Measurements from ENCODE around the gene HOXC12.

HOXC12 gene

DNA sequence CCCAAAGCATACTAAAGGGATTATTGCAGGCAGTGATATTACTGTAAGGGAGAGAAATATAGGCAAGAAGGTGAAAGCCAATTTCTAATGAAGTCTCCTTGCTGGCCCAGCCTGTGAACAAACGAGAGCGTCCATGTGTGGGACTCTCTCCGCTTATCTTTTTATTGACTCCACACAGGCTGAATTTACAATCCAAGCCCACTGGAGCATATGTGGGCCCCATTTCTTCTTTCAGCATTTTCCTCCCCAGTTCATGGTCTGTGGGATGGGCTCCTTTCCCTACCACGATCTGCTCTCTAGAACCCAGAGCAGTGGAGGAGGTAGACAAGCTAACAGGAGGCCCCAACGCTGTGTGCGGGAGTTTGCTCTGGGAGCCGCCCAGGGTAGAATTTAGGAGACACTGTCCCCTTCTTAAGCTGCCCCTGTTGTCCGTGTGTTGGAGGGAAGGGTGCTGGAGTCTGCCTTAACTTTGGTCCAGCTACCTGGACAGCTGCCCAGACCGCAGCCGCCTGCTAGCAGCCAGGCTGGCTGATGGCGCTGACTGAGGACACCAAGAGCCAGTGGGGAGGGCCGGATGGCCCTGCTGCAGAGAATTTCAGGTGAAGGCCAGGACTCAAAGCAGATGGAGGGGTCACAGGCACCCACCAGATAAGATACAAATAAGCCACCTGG lies 15.0 kb downstream of the HOXC12 start:
- no peak overlapping the region for H3K27ac Mint-ChIP-seq
- DNase-seq (ENCODE audit: low spot score in 2 of 2) (no peak), ATAC-seq (ENCODE audit: low read depth) (no peak)
- H3K9me3 Mint-ChIP-seq: peaks cover 5% of the 10 kb centered on the region
- peaks cover 5% of the 10 kb centered on the region for H3K36me3 Mint-ChIP-seq
- H3K4me1 Mint-ChIP-seq: peaks cover 12% of the 10 kb centered on the region
- peaks cover 58% of the 10 kb centered on the region for H3K27me3 Mint-ChIP-seq
- H3K4me3 Mint-ChIP-seq: no peak overlapping the region

DNA sequence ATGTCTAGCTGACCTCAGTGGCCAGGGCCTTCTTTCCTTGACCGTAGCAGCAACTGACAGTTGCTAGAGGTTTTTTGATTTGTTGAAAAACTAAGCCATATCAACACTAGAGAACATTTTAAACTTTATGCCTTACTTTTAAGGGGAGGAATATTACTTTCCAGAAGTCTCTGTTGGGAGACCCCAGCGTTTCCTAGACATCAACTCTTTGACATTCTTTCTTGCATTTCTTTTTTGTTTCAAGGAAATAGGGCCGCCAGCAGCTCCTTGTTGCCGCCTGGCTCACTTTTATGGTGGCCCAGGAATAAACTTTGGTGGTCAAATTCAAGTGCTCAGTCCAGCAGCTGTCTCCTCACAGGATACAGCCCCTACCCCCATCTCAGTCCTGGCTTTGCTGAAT lies 15.7 kb downstream of the HOXC12 start:
- Mint-ChIP-seq H3K4me1 (peaks cover 10% of the 10 kb centered on the region), H3K9me3 (peaks cover 3% of the 10 kb centered on the region), H3K4me3 (no peak overlapping the region), H3K27me3 (peaks cover 57% of the 10 kb centered on the region), H3K36me3 (peaks cover 3% of the 10 kb centered on the region), H3K27ac (no peak overlapping the region)
- ATAC-seq (ENCODE audit: low read depth) (no peak), DNase-seq (ENCODE audit: low spot score in 2 of 2) (no peak)

DNA sequence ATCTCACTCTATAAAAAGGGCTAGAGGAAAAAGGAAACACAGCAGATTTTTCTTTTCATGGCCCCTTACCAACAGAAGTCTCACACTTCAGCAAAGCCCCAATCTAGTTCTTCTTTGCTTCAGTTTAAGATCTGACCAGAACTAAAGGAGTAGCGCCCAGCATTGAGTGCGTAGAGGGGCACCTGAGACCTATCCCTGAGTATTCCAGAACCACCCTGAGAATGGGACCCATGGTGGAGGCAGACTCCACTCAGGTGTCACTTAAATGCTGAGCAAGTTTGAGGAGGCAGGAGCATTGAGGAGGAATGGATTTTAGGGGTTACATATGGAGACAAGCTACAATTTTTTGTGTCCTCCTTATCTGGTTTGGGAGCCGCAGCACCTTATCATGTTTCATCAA lies 16.4 kb downstream of the HOXC12 start:
- Mint-ChIP-seq H3K36me3 (peaks cover 4% of the 10 kb centered on the region), H3K27ac (no peak overlapping the region), H3K27me3 (peaks cover 58% of the 10 kb centered on the region), H3K4me1 (peaks cover 9% of the 10 kb centered on the region), H3K4me3 (no peak overlapping the region), H3K9me3 (peaks cover 4% of the 10 kb centered on the region)
- no peak for DNase-seq (ENCODE audit: low spot score in 2 of 2)
- ATAC-seq (ENCODE audit: low read depth): no peak

DNA sequence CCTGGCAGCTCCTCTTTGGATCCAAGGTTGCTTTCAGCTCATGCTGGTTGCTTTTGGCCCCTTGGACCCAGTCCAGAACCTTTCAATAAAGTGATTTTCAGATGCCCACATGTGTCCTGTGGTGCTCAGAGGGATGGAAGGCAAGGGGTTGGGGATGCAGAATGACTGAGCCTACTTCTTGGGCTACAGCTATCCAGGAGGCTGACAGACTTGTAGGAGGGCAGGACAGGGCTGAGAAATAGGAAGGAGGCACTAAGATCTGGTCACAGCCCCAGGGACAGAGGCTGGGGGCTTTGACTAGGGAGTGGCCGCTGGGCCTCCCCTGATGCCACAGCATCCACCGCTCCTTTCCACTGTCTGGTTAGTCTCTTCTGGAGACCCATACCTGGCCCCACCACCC lies 17.0 kb downstream of the HOXC12 start:
- peaks cover 3% of the 10 kb centered on the region for H3K4me1 Mint-ChIP-seq
- H3K9me3 Mint-ChIP-seq: peaks cover 4% of the 10 kb centered on the region
- H3K27ac Mint-ChIP-seq: no peak overlapping the region
- H3K4me3 Mint-ChIP-seq: no peak overlapping the region
- peaks cover 4% of the 10 kb centered on the region for H3K36me3 Mint-ChIP-seq
- H3K27me3 Mint-ChIP-seq: peaks cover 53% of the 10 kb centered on the region
- no peak for DNase-seq (ENCODE audit: low spot score in 2 of 2)
- ATAC-seq (ENCODE audit: low read depth): no peak

DNA sequence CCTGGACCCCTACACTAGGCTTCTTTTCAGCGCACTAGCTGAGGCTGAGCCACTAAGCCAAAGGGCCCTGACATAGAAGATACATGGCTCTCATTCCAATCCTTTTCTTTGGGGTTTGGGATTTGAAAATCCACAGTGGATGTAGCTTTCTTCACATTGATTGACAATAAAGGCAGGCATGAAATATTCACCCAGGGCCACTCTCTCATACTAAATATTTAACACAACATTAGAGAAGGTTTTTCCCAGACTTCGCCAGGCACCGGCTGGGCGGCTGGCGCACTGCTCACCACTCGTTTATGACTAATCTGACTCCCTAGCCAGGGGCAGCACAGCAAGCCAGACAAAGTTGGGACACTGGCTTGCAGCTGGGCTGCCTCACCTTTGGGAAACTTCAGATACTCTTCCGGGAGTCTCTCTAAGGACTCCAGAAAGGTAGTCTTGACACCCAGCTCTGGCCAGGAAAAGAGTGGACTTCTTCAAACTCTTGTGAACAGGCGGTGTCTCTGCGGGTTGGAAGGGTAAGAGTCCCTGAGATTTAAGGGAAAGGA lies 17.5 kb downstream of the HOXC12 start:
- no peak overlapping the region for H3K27ac Mint-ChIP-seq
- H3K4me3 Mint-ChIP-seq: no peak overlapping the region
- ATAC-seq (ENCODE audit: low read depth): no peak

DNA sequence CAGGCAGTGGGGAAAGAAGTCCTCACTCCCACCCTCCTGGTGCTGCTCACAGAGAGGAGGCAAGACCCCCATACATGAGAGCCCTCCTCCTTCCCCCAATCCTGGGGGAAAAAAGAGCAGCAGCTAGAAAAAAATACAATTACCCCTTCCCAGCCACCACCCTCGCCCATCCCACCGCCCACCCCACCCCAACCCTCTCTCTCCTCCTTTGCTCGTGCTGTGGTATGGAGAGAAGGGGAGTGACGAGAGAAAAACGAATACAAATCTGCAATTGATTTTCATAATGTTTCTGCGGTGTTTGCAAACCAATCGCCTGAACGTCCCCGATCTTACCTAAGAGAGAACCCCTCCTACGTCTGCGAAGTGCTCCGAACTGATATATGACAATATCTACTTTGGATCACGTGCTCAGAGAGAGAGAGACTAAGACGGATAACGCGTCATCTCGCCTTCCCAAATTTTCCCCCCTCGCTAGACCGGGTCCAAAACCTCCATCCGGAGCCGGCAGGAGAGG lies 18.1 kb downstream of the HOXC12 start, which contains the start of gene HOXC11:
Gene HOXC11 (plus strand): TSS at position 405 of the 514 bp plus-strand sequence. CDS start 116 bp downstream, outside the sequence.
- peaks cover 2% of the 10 kb centered on the region for H3K4me1 Mint-ChIP-seq
- DNase-seq (ENCODE audit: low spot score in 2 of 2) (no peak), ATAC-seq (ENCODE audit: low read depth) (no peak)
- no peak within 1 kb of the TSS for H3K4me3 Mint-ChIP-seq
- peaks cover 48% of the 10 kb centered on the region for H3K27me3 Mint-ChIP-seq
- H3K27ac Mint-ChIP-seq: peak within 1 kb of the TSS; percentile 15
- peaks cover 4% of the 10 kb centered on the region for H3K9me3 Mint-ChIP-seq
- H3K36me3 Mint-ChIP-seq: peaks cover 4% of the 10 kb centered on the region

More for the DNA sequence above, 17.5 kb downstream of the HOXC12 start:
- Mint-ChIP-seq H3K27me3 (peaks cover 51% of the 10 kb centered on the region), H3K36me3 (peaks cover 4% of the 10 kb centered on the region), H3K4me1 (peaks cover 2% of the 10 kb centered on the region), H3K9me3 (peaks cover 4% of the 10 kb centered on the region)
- no peak for DNase-seq (ENCODE audit: low spot score in 2 of 2)

DNA sequence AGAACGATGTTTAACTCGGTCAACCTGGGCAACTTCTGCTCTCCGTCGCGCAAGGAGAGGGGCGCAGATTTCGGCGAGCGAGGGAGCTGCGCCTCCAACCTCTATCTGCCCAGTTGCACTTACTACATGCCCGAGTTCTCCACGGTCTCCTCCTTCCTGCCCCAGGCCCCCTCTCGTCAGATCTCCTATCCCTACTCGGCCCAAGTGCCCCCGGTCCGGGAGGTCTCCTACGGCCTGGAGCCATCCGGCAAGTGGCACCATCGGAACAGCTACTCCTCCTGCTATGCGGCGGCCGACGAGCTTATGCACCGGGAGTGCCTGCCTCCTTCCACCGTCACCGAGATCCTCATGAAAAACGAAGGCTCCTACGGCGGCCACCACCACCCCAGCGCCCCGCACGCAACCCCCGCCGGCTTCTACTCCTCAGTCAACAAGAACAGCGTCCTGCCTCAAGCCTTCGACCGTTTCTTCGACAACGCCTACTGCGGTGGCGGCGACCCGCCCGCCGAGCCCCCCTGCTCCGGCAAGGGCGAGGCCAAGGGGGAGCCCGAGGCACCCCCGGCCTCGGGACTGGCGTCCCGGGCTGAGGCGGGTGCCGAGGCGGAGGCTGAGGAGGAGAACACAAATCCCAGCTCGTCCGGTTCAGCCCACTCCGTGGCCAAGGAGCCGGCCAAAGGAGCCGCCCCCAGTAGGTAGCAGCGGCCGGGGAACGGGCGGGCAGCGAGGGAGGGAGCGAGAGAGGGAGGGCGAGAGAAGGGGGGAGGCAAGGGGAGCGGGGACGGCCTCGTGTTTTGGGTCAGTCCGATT lies 18.7 kb downstream of the HOXC12 start:
- Mint-ChIP-seq H3K4me1 (peaks cover 2% of the 10 kb centered on the region), H3K27me3 (peaks cover 46% of the 10 kb centered on the region), H3K36me3 (peaks cover 4% of the 10 kb centered on the region), H3K27ac (peak overlapping the region; percentile 15), H3K4me3 (no peak overlapping the region), H3K9me3 (peaks cover 4% of the 10 kb centered on the region)
- DNase-seq (ENCODE audit: low spot score in 2 of 2): no peak
- no peak for ATAC-seq (ENCODE audit: low read depth)

DNA sequence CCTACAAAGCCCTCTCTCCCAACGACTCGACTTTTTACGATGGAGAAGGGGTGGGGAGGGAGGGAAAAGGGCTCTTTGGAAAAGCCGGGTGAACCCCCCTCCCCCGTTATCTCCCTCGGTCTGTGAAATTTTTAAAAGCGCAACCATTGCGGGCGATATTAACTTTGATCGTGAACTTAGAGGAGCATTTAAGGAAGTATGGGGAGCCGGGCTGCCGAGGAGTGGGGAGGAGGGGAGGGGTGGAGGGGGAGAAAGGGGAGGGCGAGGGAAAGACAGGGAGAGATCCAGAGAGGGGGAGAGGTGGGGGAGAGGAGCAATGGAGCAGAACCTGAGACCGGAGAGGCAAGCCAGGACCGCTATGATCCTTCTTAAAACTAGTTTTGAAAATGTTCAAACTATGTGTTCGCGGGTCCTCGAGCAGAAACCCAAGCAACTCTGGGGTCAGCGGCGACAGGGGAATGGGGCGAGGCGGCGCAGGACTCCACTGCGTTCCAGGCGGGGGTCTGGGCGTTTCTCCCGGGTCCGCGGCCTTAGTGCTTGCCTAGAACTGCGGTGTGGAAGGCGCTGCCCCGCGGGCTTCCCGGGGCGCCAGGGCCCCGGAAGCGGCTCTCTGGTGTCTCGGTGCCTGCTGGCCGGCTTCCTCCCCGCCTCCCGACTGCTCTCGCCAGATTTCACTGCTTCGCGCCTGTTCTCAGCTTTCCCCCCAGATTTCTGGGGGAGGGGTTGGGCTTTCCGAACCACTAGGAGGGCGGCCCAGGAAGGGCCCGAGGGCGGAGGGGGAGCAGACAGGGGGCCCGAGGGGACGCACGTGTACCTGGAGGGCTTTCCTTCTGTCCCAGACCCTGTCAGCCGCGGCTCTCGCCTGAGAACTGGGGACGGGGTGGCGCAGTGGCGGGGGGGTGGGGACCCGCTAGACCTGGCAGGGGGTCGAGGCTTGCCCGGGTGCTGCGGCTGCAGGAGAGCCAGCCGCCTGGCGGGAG lies 19.7 kb downstream of the HOXC12 start, which contains the start of gene HOTAIR:
Gene HOTAIR (minus strand): TSS at position 871 of the 980 bp plus-strand sequence.
- Mint-ChIP-seq H3K36me3 (peaks cover 4% of the 10 kb centered on the region), H3K4me3 (peak within 1 kb of the TSS; percentile 29), H3K9me3 (peaks cover 4% of the 10 kb centered on the region), H3K4me1 (peaks cover 2% of the 10 kb centered on the region), H3K27me3 (peaks cover 48% of the 10 kb centered on the region), H3K27ac (peak within 1 kb of the TSS; percentile 81)
- no peak for ATAC-seq (ENCODE audit: low read depth)
- no peak for DNase-seq (ENCODE audit: low spot score in 2 of 2)

DNA sequence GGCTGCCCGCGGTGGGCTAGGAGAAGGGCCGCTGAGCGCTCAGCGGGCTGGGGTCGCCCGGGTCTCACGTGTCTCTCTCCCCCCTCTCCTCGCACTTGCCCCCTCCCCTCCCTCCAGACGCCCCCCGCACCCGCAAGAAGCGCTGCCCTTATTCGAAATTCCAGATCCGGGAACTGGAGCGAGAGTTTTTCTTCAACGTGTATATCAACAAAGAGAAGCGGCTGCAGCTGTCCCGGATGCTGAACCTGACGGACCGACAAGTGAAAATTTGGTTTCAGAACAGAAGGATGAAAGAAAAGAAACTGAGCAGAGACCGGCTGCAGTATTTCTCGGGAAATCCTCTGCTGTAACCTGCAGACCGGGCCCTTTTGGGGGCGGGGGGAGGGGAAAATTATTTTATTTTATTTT lies 20.4 kb downstream of the HOXC12 start:
- no peak overlapping the region for H3K4me3 Mint-ChIP-seq

DNA sequence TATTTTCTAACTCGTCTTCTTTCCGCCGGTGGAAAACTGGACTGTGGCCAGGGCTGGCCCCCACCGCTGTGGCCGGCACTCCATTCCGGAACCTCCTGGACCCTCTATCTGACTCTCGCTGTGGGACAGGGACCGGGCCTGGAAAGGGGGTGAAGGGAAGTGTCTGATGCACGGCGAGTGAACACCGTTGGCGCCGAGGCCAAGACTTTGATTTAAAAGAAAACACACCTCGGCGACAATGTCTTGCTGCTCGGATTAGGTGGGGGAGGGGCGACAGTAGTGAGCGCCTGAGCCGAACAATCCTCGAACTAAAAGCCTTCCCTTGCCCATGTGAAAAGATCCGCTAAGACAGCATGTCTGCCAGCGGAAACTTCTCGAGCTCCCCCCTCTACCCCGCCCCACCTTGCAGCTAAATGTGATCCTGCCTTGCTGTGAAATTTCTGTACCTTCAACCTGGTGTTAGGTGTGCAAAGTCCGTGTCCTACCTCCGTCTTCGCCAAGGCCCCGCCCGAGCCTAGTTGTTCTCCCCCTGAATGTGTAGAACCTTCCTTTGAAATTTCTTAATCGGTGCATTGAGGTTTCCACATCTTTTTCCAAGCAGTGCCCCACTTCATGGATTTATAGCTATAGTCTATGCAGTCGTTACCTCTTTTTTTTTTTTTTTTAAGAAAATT lies 20.9 kb downstream of the HOXC12 start:
- H3K9me3 Mint-ChIP-seq: peaks cover 4% of the 10 kb centered on the region
- H3K27me3 Mint-ChIP-seq: peaks cover 55% of the 10 kb centered on the region
- no peak for DNase-seq (ENCODE audit: low spot score in 2 of 2)
- H3K4me1 Mint-ChIP-seq: peaks cover 5% of the 10 kb centered on the region
- peak overlapping the region; percentile 81 for H3K27ac Mint-ChIP-seq
- ATAC-seq (ENCODE audit: low read depth): no peak
- H3K4me3 Mint-ChIP-seq: no peak overlapping the region
- H3K36me3 Mint-ChIP-seq: peaks cover 4% of the 10 kb centered on the region

More for the DNA sequence above, 20.4 kb downstream of the HOXC12 start:
- H3K9me3 Mint-ChIP-seq: peaks cover 4% of the 10 kb centered on the region
- DNase-seq (ENCODE audit: low spot score in 2 of 2) (no peak), ATAC-seq (ENCODE audit: low read depth) (no peak)
- H3K27ac Mint-ChIP-seq: peak overlapping the region; percentile 81
- H3K4me1 Mint-ChIP-seq: peaks cover 2% of the 10 kb centered on the region
- H3K36me3 Mint-ChIP-seq: peaks cover 4% of the 10 kb centered on the region
- H3K27me3 Mint-ChIP-seq: peaks cover 51% of the 10 kb centered on the region

DNA sequence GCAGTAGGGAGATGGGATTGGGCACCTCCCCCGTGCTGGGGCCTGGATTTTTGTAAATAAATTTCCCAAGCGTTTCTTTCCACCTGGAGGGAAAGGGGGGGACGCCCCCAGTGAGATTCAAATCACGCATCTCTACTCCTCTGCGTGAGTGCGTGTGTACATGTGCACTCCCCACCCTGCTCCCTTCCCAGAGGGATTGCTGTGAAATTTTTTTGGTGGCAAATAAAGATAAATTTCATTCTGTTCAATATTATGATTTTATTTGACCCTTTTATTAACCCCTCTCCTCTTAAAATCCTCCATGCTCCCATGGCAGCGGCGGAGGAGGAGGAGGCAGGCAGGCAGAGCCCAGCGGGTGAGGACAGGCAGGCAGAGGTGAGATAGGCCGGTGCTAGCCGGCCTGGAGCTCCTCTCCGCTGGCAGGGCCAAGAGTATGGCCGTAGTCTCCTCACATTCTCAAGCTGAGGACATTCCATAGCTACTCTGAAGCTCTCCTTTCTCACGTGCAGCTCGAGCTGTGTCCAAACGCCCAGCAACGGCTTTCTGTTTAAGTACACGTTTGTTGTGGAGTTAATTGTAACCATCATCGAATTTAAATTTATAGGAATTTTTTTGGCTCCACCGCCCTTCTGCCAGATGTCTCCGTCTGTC lies 21.6 kb downstream of the HOXC12 start:
- Mint-ChIP-seq H3K4me1 (peaks cover 5% of the 10 kb centered on the region), H3K36me3 (peaks cover 4% of the 10 kb centered on the region), H3K4me3 (no peak overlapping the region), H3K9me3 (peaks cover 4% of the 10 kb centered on the region), H3K27me3 (peaks cover 52% of the 10 kb centered on the region), H3K27ac (peak overlapping the region; percentile 81)
- ATAC-seq (ENCODE audit: low read depth) (no peak), DNase-seq (ENCODE audit: low spot score in 2 of 2) (no peak)

DNA sequence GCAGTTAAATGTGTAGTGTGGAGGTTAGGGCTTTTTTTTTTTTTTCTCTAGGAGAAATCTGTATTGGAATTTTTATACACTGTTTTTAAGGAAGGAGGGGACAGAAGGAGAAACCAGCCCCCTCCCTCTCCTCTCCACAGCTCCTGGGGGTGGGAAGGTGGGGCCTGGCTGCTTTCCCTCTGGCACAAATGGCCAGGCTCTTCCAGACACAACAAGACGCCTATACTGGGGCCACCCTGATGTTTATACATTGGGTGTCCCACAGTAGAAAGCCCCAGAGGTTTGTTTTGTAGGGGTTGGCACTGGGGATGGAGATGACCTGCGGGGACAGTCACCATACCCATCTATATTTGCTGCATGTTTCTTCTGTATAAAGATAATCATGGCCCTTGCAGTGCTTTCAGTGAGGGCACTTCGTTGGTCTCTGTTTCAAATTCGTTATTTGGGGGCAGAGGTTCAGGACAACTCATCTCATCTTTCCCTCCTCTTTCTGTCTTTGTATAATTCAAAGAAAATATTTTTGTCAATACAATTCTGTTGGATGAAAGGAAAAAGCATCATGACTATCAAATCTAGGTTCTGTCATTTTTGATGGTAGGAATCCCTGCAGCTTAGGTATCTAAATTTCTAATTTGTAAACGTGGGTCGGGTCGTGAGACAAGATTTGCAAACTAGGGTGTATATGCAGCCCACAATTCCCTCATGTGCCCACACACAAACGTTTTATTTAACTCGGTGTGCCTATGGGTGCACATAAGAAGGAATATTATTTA lies 22.3 kb downstream of the HOXC12 start:
- H3K9me3 Mint-ChIP-seq: peaks cover 4% of the 10 kb centered on the region
- peak overlapping the region; percentile 28 for H3K27ac Mint-ChIP-seq

More for the DNA sequence above, 22.3 kb downstream of the HOXC12 start:
- Mint-ChIP-seq H3K4me1 (peaks cover 5% of the 10 kb centered on the region), H3K36me3 (peaks cover 4% of the 10 kb centered on the region), H3K27me3 (peaks cover 50% of the 10 kb centered on the region), H3K4me3 (no peak overlapping the region)
- no peak for ATAC-seq (ENCODE audit: low read depth)
- DNase-seq (ENCODE audit: low spot score in 2 of 2): no peak
